ENCODE measurements around the gene EEF2KMT.
"Not testable (repeated sequence)": the region's sequence is repeated elsewhere in the genome, so short reads cannot be mapped to it uniquely, and the experiment has no call there.

GRCh38 chr16:5099174-5099573 is 1.6 kb upstream of the EEF2KMT start:
- not testable (repeated sequence) for TF ChIP-seq SP2 (IDR thresholded peaks at IDR 0.05; ENCODE audit: extremely low read depth, low read depth, low read length, poor library complexity, severe bottlenecking); EP300 (IDR thresholded peaks at IDR 0.05; ENCODE audit: low read length); SRF (CRISPR knock-in tag; IDR thresholded peaks at IDR 0.05); POLR2AphosphoS5 (IDR thresholded peaks at IDR 0.05; ENCODE audit: control insufficient read depth, insufficient read depth, low read depth, low read length); KLF13 (tag; IDR thresholded peaks at IDR 0.05; ENCODE audit: borderline replicate concordance, low read depth); BHLHE40 (IDR thresholded peaks at IDR 0.05; ENCODE audit: low read length); PCBP1 (IDR thresholded peaks at IDR 0.05; ENCODE audit: low read depth, low read length, poor library complexity, severe bottlenecking); HCFC1 (IDR thresholded peaks at IDR 0.05; ENCODE audit: low read depth, low read length); CTCF (IDR thresholded peaks at IDR 0.05 in 2 of 3, conservative IDR thresholded peaks at IDR 0.05 in 1 of 3; ENCODE audit: insufficient read depth in 2 of 3, low read depth in 1 of 3, low read length in 3 of 3); BCLAF1 (IDR thresholded peaks at IDR 0.05; ENCODE audit: borderline replicate concordance in 1 of 2, control insufficient read depth in 1 of 2, low read depth in 2 of 2, low read length in 1 of 2); CHD4 (IDR thresholded peaks at IDR 0.05; ENCODE audit: insufficient read depth, insufficient replicate concordance, low read depth, low read length, poor library complexity, severe bottlenecking)

Measured in K562 (cell line).